Measurements from ENCODE around the gene GRPEL2.
A peak's percentile ranks its signal among the peaks of the same experiment; 100 is the strongest.

GRPEL2 gene

DNA sequence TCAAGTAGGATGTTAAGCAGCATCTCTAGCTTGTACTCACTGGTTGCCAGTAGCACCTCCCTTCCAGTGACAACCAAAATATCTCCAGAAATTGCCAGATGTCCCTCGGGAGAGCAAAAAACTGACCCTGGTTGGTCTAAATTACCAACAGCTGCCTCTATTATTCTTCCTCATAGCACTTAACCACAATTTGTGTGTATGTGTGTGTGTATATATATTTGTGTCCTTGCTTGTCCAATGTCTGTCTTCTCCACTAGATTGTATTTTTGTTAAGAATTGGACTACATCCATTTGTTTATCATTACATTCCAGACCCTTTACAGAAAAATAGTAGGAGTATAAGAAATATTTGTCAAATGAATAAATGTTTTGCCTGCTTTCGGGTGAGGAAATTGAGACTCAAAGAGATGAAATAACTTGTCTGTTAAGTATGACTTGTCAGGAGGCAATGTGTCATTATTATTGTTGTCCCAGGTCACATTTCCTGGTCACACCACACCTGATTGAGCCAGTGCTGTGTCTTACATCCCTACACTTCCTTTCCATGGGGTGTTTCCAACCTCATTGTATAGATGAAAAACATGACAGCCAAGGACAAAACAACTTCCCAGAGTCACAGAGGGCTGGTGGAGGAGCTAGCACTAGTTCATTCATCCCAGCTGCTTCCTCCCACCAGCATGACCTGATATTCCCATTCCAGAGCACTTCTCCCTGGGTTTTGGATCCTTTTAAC, 11.4 kb upstream of the GRPEL2 start:
- H3K4me3 ChIP-seq (ENCODE audit: low read depth in 1 of 5, low read length in 5 of 5) = no peak overlapping the region
- no peak overlapping the region for H3K9ac ChIP-seq (ENCODE audit: low read length in 5 of 5)
- H3K9me3 ChIP-seq (ENCODE audit: control insufficient read depth in 5 of 5, low read length in 5 of 5) = no peaks in the 10 kb centered on the region
- H3K27ac ChIP-seq (ENCODE audit: low read depth, low read length) = no peak overlapping the region
- H3K4me1 ChIP-seq (ENCODE audit: control insufficient read depth in 5 of 5, insufficient read depth in 5 of 5, low read length in 5 of 5) = no peaks in the 10 kb centered on the region
- peaks cover 41 to 87% (median 69%) of the 10 kb centered on the region in 5 donors for H3K36me3 ChIP-seq (ENCODE audit: control insufficient read depth in 5 of 5, insufficient read depth in 5 of 5, low read length in 5 of 5)
- no peaks in the 10 kb centered on the region for H3K27me3 ChIP-seq (ENCODE audit: control insufficient read depth in 5 of 5, insufficient read depth in 4 of 5, low read length in 5 of 5)

DNA sequence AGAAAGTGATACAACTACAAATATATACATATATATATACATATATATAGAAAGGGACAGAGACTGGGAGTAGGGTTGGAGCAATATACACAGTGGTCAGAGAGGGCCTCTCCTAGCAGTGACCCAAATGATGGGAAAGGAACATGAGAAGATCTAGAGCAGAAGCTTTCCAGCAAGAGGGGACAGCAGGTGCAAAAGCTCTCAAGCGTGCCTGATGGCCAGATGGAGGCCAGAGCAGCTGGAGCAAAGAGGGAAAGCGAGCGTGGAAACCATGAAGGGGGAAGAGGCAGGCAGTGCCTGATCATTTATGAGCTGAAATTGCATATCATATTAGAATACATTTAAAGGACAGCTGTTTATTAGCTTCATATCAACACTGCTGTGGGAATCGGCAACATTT, 7.6 kb upstream of the GRPEL2 start:
- H3K4me1 ChIP-seq (ENCODE audit: control insufficient read depth in 5 of 5, insufficient read depth in 5 of 5, low read length in 5 of 5) = no peaks in the 10 kb centered on the region
- no peak overlapping the region for H3K27ac ChIP-seq (ENCODE audit: low read depth, low read length)
- H3K9me3 ChIP-seq (ENCODE audit: control insufficient read depth in 5 of 5, low read length in 5 of 5) = no peaks in the 10 kb centered on the region
- no peak overlapping the region for H3K9ac ChIP-seq (ENCODE audit: low read length in 5 of 5)
- H3K27me3 ChIP-seq (ENCODE audit: control insufficient read depth in 5 of 5, insufficient read depth in 4 of 5, low read length in 5 of 5) = no peaks in the 10 kb centered on the region
- peaks cover 44 to 81% (median 67%) of the 10 kb centered on the region in 5 donors for H3K36me3 ChIP-seq (ENCODE audit: control insufficient read depth in 5 of 5, insufficient read depth in 5 of 5, low read length in 5 of 5)
- H3K4me3 ChIP-seq (ENCODE audit: low read depth in 1 of 5, low read length in 5 of 5) = no peak overlapping the region

DNA sequence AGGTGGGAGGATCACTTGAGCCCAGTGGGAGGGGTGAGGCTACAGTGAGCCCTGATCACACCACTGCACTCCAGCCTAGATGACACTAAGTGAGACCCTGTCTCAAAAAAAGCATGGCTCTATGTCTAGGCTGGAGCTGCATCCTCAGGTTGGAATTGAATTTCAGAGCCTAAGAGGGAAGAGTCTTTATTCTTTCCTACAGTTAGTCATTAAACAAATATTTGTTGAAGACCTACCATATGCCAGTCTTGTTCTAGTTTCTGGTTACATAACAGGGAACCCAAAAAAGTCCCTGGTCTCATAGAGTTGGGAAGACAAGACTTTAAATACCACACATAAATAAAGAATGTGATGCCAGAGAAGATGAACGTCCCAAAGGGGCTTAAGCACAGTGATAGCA, 6.9 kb upstream of the GRPEL2 start:
- Histone ChIP-seq H3K27me3 (ENCODE audit: control insufficient read depth in 5 of 5, insufficient read depth in 4 of 5, low read length in 5 of 5) (no peaks in the 10 kb centered on the region), H3K27ac (ENCODE audit: low read depth, low read length) (no peak overlapping the region), H3K9ac (ENCODE audit: low read length in 5 of 5) (no peak overlapping the region), H3K4me3 (ENCODE audit: low read depth in 1 of 5, low read length in 5 of 5) (no peak overlapping the region), H3K9me3 (ENCODE audit: control insufficient read depth in 5 of 5, low read length in 5 of 5) (no peaks in the 10 kb centered on the region), H3K36me3 (ENCODE audit: control insufficient read depth in 5 of 5, insufficient read depth in 5 of 5, low read length in 5 of 5) (peaks cover 38 to 75% (median 61%) of the 10 kb centered on the region in 5 donors), H3K4me1 (ENCODE audit: control insufficient read depth in 5 of 5, insufficient read depth in 5 of 5, low read length in 5 of 5) (no peaks in the 10 kb centered on the region)

DNA sequence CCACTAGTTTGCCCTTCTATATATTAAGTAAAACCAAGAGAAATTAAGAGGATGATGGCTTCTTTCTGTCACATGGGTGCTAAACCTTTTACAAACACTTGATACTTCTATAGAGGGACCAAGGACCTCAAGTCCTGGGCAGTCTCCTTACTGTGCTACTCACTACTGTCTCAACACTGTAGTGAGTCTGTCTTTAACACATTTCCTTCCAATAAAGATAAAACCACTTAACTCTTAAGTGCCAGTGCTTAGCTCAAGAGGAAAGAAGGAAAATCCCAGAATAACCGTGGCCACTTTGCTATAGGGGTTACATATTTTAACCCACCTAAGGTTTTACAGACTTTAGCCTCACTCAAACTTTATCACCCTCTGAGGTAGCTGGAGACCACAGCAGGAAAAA, 4.4 kb upstream of the GRPEL2 start:
- H3K9ac ChIP-seq (ENCODE audit: low read length in 5 of 5) = no peak overlapping the region
- H3K4me1 ChIP-seq (ENCODE audit: control insufficient read depth in 5 of 5, insufficient read depth in 5 of 5, low read length in 5 of 5) = peaks cover 0 to 14% (median 12%) of the 10 kb centered on the region in 5 donors
- H3K36me3 ChIP-seq (ENCODE audit: control insufficient read depth in 5 of 5, insufficient read depth in 5 of 5, low read length in 5 of 5) = peaks cover 20 to 51% (median 49%) of the 10 kb centered on the region in 5 donors
- no peaks in the 10 kb centered on the region for H3K9me3 ChIP-seq (ENCODE audit: control insufficient read depth in 5 of 5, low read length in 5 of 5)
- H3K27ac ChIP-seq (ENCODE audit: low read depth, low read length) = no peak overlapping the region
- no peaks in the 10 kb centered on the region for H3K27me3 ChIP-seq (ENCODE audit: control insufficient read depth in 5 of 5, insufficient read depth in 4 of 5, low read length in 5 of 5)
- H3K4me3 ChIP-seq (ENCODE audit: low read depth in 1 of 5, low read length in 5 of 5) = no peak overlapping the region

DNA sequence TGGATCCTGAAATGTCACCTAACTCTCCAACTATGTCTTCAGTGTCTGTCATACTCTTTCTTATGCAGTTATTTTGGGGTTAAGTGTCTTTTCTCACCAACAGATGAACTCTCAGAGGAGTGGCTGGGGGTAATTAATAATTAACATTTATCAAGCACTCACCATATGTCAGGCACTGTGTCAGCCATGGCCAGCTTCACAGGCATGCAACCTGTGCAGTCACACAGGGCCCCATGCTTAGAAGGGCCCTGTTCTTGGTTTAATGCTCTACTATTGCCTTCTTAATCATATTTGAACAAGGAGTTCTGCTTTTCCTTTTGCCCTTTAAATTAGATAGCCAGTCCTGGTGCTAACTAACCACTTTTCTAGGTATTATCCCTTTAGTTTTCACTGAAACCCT, 3.4 kb upstream of the GRPEL2 start:
- Histone ChIP-seq H3K9me3 (ENCODE audit: control insufficient read depth in 5 of 5, low read length in 5 of 5) (no peaks in the 10 kb centered on the region), H3K4me1 (ENCODE audit: control insufficient read depth in 5 of 5, insufficient read depth in 5 of 5, low read length in 5 of 5) (peaks cover 0 to 20% (median 17%) of the 10 kb centered on the region in 5 donors), H3K27ac (ENCODE audit: low read depth, low read length) (no peak overlapping the region), H3K9ac (ENCODE audit: low read length in 5 of 5) (no peak overlapping the region), H3K4me3 (ENCODE audit: low read depth in 1 of 5, low read length in 5 of 5) (no peak overlapping the region), H3K36me3 (ENCODE audit: control insufficient read depth in 5 of 5, insufficient read depth in 5 of 5, low read length in 5 of 5) (peaks cover 16 to 41% (median 39%) of the 10 kb centered on the region in 5 donors), H3K27me3 (ENCODE audit: control insufficient read depth in 5 of 5, insufficient read depth in 4 of 5, low read length in 5 of 5) (no peaks in the 10 kb centered on the region)

DNA sequence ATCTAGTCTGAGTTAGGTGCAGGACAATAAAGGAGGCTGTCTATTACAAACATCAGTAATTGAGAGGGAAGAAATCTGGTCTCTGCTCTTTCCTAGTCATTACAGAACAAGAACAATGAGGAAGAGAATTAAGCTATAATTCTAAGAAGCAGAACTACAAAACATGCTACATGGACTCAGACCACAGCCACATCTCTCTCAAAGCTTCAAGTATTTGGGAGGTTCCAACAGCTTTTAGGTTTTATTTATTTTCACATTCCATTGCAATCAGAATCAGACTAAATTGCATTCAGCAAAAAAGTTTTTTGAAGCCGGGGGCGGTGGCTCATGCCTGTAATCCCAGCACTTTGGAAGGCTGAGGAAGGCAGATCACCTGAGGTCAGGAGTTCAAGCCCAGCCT, 1.1 kb upstream of the GRPEL2 start:
- H3K4me1 ChIP-seq (ENCODE audit: control insufficient read depth in 5 of 5, insufficient read depth in 5 of 5, low read length in 5 of 5) = peaks cover 0 to 29% (median 19%) of the 10 kb centered on the region in 5 donors
- no peak overlapping the region for H3K27ac ChIP-seq (ENCODE audit: low read depth, low read length)
- H3K4me3 ChIP-seq (ENCODE audit: low read depth in 1 of 5, low read length in 5 of 5) = no peak overlapping the region

DNA sequence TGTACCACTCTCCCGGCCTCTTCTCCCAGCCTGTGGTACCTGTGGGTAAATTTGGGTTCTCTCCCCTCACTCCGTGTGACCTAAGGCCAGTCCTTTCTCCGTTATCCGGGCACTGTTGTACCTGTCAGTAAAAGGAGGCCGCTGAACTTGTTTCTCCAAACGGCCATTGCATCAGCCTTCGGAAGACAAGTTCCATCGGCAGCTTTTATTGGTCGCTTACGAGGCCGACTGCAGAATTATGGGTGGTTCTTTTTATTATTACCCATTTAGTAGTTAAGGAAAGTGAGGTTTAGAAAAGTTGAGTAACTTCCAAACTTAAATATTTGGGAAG, 558 bp downstream of the GRPEL2 start:
- H3K36me3 ChIP-seq (ENCODE audit: control insufficient read depth in 5 of 5, insufficient read depth in 5 of 5, low read length in 5 of 5) = peaks cover 22 to 38% (median 33%) of the 10 kb centered on the region in 5 donors
- H3K4me1 ChIP-seq (ENCODE audit: control insufficient read depth in 5 of 5, insufficient read depth in 5 of 5, low read length in 5 of 5) = peaks cover 0 to 29% (median 19%) of the 10 kb centered on the region in 5 donors
- peak overlapping the region; percentile 90 to 99 (median 91) for H3K4me3 ChIP-seq (ENCODE audit: low read depth in 1 of 5, low read length in 5 of 5)
- H3K9ac ChIP-seq (ENCODE audit: low read length in 5 of 5) = peak overlapping the region; percentile 57 to 89 (median 66)
- peak overlapping the region; percentile 67 for H3K27ac ChIP-seq (ENCODE audit: low read depth, low read length)
- no peaks in the 10 kb centered on the region for H3K9me3 ChIP-seq (ENCODE audit: control insufficient read depth in 5 of 5, low read length in 5 of 5)
- H3K27me3 ChIP-seq (ENCODE audit: control insufficient read depth in 5 of 5, insufficient read depth in 4 of 5, low read length in 5 of 5) = no peaks in the 10 kb centered on the region

More for the DNA sequence above, 1.1 kb upstream of the GRPEL2 start:
- Histone ChIP-seq H3K9ac (ENCODE audit: low read length in 5 of 5) (no peak overlapping the region), H3K36me3 (ENCODE audit: control insufficient read depth in 5 of 5, insufficient read depth in 5 of 5, low read length in 5 of 5) (peaks cover 22 to 37% (median 31%) of the 10 kb centered on the region in 5 donors), H3K9me3 (ENCODE audit: control insufficient read depth in 5 of 5, low read length in 5 of 5) (no peaks in the 10 kb centered on the region), H3K27me3 (ENCODE audit: control insufficient read depth in 5 of 5, insufficient read depth in 4 of 5, low read length in 5 of 5) (no peaks in the 10 kb centered on the region)

DNA sequence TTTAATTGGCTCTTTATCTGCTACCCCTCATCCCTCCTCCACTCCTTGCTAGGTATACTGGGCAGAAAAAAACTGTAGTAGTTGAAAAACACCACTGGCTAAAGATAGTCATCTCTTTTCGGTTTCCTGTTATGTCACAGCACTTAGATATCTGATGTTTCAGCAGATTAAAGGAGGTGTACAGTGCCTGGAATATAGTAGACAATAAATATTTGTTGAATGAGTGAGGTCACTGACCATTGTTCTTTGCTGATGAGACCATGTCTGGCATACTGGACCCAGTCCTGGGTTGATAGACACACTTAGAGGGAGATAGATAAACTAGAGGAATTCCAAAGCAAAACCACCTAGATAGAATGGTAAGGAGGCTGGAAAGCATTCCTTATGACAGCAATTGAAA, 3.2 kb downstream of the GRPEL2 start:
- Histone ChIP-seq H3K4me1 (ENCODE audit: control insufficient read depth in 5 of 5, insufficient read depth in 5 of 5, low read length in 5 of 5) (peaks cover 0 to 29% (median 19%) of the 10 kb centered on the region in 5 donors), H3K9ac (ENCODE audit: low read length in 5 of 5) (no peak overlapping the region), H3K27ac (ENCODE audit: low read depth, low read length) (no peak overlapping the region), H3K4me3 (ENCODE audit: low read depth in 1 of 5, low read length in 5 of 5) (no peak overlapping the region), H3K27me3 (ENCODE audit: control insufficient read depth in 5 of 5, insufficient read depth in 4 of 5, low read length in 5 of 5) (no peaks in the 10 kb centered on the region), H3K36me3 (ENCODE audit: control insufficient read depth in 5 of 5, insufficient read depth in 5 of 5, low read length in 5 of 5) (peaks cover 29 to 56% (median 51%) of the 10 kb centered on the region in 5 donors), H3K9me3 (ENCODE audit: control insufficient read depth in 5 of 5, low read length in 5 of 5) (no peaks in the 10 kb centered on the region)

DNA sequence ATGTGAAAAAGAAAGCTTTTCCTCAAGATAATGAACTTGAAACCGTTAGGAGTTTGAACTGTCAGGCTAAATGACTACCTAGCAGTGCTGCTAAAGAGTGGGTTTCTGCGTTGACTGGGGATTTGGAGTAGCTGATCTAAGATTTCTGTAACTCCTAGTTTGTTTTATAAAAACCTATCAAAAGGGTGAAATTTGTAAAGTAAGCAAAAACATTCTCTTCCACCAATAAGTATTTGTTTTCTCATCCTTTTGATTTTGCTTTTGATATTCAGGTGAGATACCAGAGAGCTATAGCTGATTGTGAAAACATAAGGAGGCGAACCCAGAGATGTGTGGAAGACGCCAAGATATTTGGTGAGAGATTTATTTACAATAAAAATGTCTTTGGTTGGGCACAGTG, 4.1 kb downstream of the GRPEL2 start:
- peaks cover 0 to 29% (median 19%) of the 10 kb centered on the region in 5 donors for H3K4me1 ChIP-seq (ENCODE audit: control insufficient read depth in 5 of 5, insufficient read depth in 5 of 5, low read length in 5 of 5)
- peaks cover 37 to 59% (median 56%) of the 10 kb centered on the region in 5 donors for H3K36me3 ChIP-seq (ENCODE audit: control insufficient read depth in 5 of 5, insufficient read depth in 5 of 5, low read length in 5 of 5)
- H3K27ac ChIP-seq (ENCODE audit: low read depth, low read length) = no peak overlapping the region
- no peak overlapping the region for H3K4me3 ChIP-seq (ENCODE audit: low read depth in 1 of 5, low read length in 5 of 5)
- no peaks in the 10 kb centered on the region for H3K27me3 ChIP-seq (ENCODE audit: control insufficient read depth in 5 of 5, insufficient read depth in 4 of 5, low read length in 5 of 5)
- no peaks in the 10 kb centered on the region for H3K9me3 ChIP-seq (ENCODE audit: control insufficient read depth in 5 of 5, low read length in 5 of 5)
- H3K9ac ChIP-seq (ENCODE audit: low read length in 5 of 5) = no peak overlapping the region

DNA sequence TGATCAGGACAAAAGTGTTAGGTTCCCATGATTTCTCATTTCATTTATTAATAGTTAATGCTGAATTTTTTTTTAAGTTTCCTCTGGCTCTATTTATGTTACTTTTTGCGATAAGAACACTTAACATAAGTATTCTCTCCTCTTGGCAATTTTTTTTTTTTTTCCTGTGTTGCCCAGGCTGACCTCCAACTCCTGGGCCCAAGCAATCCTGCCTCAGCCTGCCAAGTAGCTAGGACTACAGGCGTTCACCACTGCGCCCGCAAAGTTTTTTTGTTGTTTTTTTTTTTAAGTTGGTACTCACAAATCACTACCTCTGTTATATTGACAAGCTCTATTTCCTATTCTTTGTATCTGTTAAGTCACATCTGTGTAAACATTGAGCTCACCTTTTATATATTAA, 6.9 kb downstream of the GRPEL2 start:
- Histone ChIP-seq H3K27me3 (ENCODE audit: control insufficient read depth in 5 of 5, insufficient read depth in 4 of 5, low read length in 5 of 5) (no peaks in the 10 kb centered on the region), H3K9me3 (ENCODE audit: control insufficient read depth in 5 of 5, low read length in 5 of 5) (no peaks in the 10 kb centered on the region), H3K4me1 (ENCODE audit: control insufficient read depth in 5 of 5, insufficient read depth in 5 of 5, low read length in 5 of 5) (peaks cover 0 to 12% (median 1%) of the 10 kb centered on the region in 5 donors), H3K9ac (ENCODE audit: low read length in 5 of 5) (no peak overlapping the region), H3K27ac (ENCODE audit: low read depth, low read length) (no peak overlapping the region), H3K36me3 (ENCODE audit: control insufficient read depth in 5 of 5, insufficient read depth in 5 of 5, low read length in 5 of 5) (peaks cover 40 to 70% (median 64%) of the 10 kb centered on the region in 5 donors), H3K4me3 (ENCODE audit: low read depth in 1 of 5, low read length in 5 of 5) (no peak overlapping the region)

Measured in subcutaneous abdominal adipose tissue (tissue), 5 donors.